NCI-H1048 (cell line): ENCODE results near the gene RAB15.
A peak's percentile ranks its signal among the peaks of the same experiment; 100 is the strongest.
"Not testable (repeated sequence)": the region's sequence is repeated elsewhere in the genome, so short reads cannot be mapped to it uniquely, and the experiment has no call there.

ENCODE experiments used
- DNase-seq: peaks from one replicate; lab custom pipeline; 2025; lab: John Stamatoyannopoulos, UW

The RAB15 gene

DNA sequence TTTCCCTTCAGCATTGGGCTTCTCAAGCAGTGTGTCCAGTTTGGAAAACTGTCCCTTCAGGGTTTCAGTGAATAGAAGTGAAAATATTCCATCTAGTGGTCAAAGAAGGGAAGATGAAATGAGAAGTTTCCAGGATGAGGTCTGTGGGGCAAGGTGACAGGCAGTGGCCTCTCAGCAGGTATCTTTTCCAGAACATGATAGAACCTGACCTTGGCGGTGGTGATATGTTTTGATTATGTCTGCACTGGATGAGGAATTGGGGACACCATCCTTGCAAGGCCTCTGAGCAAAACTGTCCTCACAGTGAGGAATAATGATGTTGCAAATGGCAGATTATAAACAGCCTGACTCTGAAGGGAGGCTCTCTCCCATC, 34.3 kb downstream of the RAB15 start:
- no peak for DNase-seq

DNA sequence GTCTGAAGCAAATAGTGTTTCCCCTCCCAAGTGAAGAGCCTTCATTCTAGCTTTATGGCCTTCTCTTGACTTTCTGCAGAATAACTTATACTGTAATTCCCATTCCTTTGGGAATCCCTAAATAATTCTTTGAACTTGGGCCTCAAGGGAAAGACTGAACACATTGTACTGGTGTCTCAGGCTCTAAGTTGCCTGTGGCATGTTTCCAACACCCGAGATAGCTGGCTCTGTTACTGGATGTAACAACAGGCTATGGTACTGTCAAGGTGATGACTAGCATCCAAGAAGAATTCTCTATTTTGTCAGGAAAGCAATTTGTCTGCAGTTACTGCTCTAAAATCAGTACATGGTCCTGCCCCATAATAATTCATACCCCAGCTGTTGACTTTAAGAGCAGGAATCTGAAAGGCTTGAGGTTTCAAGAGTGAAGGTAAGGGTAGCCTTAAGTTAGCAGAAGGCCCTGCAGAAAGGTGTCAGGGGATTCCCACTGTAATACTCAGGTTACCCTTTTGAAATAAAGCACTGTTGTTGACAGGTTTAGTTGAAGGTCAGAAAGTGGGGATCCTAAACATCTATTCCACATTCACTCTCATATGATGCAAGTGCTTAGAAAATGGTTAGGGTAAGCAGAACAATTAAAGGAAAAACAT, 34.8 kb downstream of the RAB15 start:
- DNase-seq: no peak

DNA sequence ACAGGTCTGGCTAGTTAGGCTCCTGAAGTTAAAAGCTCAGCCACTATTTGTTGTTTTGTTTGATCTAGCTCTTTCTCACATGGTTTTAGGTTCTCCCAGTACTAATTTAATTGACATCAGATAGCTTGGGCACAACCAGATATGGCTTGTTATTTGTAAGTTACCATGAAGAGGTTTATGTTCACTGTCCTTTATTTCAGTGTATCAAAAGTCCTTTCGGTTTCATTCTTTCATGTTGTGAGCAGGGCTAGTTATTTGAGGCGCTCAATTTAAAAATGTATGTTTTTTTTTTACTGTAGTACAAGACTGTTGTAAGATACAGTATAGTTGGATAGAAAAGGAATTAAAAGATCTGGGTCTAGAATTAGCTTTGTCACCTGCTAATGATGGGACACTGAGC, 36.6 kb downstream of the RAB15 start:
- DNase-seq: no peak

GRCh38 chr14:64934338-64934929, 37.7 kb downstream of the RAB15 start:
- DNase-seq: no peak

DNA sequence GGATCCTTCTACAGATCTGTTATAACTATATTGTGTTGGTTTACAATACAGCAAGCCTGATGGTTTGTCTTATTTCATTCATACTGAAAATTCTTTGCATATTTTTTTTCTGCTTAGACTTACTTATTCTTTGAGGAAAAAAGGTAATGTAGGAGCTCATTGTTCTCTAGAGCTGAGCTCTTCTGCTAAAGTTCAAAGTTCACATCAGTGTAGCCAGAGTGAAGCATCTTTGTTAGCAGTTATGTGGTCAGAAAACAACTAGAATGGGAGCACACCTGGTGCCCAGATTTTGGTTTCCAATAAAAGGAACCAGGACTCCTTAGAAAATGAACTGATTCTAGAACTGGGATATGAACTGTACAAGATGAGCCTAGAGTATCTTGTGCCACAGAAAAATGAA, 39.9 kb downstream of the RAB15 start:
- DNase-seq: no peak

DNA sequence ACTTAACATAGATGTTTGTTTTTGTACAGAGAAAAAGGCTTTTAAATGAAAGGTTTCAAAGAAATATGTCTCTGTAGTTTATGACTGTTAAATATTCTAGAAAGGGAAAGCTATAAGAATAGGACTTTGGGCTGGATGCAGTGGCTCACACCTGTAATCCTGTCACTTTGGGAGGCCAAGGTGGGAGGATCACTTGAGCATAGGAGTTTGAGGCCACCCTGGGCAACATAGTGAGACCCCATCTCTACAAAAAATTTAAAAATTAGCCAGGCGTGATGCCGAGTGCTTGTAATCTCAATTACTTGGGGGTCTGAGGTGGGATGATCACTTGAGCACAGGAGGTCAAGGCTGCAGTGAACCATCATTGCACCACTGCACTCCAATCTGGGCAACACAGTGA, 41.0 kb downstream of the RAB15 start:
- no peak for DNase-seq

GRCh38 chr14:64930085-64930843, 41.9 kb downstream of the RAB15 start:
- DNase-seq: no peak

DNA sequence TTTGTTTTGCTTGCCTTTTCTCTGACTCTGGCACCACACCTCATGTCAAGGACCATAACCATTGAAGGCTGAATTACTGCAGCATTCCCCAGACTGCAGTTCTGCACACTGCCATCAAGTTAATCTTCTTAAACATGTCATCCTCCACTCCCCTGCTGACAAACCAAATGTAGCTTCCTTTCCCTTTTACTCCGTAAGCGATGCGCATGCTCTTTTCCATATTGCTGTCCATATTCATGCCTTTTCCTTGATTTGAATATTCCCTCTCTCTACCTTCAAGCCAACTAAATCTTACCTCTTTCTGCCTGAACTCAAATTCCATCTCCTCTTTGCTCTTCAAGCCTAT, 43.1 kb downstream of the RAB15 start:
- no peak for DNase-seq

- no peak for DNase-seq
Measured at GRCh38 chr14:64928239-64929013, 43.7 kb downstream of the RAB15 start.

- DNase-seq: no peak
Measured at GRCh38 chr14:64927031-64927430, 45.1 kb downstream of the RAB15 start.

DNA sequence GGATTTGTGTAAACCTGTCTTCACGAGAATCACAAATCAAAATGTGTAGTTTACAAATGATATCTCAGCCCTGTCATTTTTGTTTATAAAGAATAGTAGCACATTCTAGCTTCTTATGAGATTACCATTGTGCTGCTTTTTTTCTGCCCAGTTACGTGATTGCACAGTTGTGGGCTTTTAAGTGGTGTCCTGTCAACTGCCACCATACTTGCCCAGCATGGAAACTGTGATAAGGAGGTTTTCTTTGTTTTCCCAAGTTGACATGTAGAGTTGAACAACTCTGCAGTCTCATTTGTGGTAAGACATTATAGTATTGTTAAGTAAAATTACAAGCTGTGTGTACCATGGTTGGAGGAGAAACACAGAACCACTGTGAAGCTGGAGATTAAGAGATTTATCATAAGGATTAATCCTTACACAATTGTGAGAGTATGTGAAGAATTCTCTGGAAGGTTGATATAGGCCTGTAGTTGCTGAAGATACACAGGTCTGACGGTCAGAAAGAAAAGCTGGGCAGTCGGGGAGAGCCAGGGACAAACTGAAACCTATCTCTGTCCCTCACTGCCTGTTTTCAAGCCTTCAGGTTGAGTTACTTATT, 45.6 kb downstream of the RAB15 start:
- no peak for DNase-seq

DNA sequence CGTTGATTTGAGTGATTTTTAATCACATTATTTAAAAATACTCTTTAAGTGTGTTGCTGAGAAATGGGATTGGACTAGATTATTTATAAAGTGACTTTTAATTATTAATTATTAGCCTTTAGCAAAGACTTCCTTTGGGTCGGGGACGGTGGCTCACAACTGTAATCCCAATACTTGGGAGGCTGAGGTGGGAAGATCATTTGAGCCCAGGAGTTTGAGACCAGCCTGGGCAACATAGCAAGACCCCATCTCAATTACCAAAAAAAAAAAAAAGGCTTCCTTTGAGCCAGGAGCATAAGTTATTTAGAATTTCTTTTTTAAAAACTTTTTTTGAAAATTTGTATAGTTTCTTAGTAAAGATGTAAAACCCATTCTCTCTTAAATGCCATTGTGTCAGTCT, 49.1 kb downstream of the RAB15 start:
- DNase-seq: no peak

DNA sequence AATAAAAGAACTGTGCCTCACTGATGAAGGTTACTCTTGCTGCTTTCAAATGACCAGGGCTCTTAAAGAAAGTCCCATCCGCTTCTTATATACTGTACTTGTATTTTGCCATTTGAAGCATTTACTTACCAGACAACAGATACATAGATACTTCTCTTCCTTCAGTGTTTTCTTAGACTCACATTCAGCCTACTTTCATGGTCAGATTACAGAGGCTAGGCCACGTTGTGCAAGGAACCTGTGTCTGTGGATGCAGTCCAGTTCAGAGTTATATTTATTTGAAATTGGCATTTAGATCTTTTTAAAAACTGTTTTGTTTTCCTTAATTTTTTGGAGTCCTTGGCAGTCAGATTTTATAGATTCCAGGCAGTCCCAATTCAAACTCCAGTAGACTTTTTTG, 51.7 kb downstream of the RAB15 start:
- no peak for DNase-seq

DNA sequence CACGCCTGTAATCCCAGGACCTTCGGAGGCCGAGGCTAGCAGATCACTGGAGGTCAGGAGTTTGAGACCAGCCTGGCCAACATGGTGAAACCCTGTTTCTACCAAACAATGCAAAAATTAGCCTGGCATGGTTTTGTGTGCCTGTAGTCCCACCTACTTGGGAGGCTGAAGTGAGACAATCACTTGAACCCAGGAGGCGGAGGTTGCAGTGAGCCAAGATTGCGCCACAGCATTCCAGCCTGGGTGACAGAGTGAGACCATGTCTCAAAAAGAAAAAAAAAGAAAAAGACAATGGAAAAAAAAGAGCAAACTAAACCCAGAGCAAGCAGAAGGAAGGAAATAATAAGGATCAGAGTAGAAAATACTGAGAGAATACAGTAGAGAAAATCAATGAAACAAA, 52.5 kb downstream of the RAB15 start:
- no peak for DNase-seq

GRCh38 chr14:64919215-64919614, 52.9 kb downstream of the RAB15 start:
- DNase-seq: no peak

DNA sequence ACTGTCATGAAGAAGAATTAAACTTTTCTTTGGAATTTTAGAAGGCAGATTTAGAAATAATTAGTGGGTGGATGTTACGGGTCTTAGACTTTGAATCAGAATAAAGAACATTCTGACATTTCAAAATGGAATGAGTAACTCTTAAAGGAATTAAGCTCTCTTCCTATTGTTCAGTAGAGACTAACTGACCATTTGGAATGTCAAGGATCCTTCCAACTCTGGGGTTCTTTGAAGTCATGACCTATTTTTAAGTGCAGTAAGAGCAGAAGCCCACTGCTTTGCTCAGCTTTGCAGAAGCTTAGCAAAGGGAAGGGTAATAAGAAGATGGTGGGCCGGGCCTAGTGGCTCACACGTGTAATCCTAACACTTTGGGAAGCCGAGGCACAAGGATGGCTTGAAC, 53.9 kb downstream of the RAB15 start:
- no peak for DNase-seq

GRCh38 chr14:64915797-64916196, 56.3 kb downstream of the RAB15 start:
- DNase-seq: no peak

DNA sequence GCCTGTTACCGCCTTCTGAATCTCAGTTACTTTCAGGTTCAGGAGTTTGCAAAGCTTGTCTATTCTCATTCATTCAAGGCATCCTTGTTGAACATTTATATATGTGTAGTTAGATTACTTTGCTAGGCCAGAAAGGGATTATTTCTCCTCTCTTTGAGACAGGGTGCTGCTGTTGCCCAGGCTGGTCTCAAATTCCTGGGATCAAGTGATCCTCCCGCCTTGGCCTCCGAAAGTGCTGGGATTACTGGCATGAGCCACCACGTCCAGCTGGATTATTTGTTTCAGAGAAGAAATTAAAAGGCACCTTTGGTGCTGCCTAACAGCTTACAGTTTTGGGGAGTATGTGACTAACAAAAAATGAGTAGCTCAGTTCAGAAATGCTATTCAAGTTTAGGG, 57.1 kb downstream of the RAB15 start:
- DNase-seq: no peak

DNA sequence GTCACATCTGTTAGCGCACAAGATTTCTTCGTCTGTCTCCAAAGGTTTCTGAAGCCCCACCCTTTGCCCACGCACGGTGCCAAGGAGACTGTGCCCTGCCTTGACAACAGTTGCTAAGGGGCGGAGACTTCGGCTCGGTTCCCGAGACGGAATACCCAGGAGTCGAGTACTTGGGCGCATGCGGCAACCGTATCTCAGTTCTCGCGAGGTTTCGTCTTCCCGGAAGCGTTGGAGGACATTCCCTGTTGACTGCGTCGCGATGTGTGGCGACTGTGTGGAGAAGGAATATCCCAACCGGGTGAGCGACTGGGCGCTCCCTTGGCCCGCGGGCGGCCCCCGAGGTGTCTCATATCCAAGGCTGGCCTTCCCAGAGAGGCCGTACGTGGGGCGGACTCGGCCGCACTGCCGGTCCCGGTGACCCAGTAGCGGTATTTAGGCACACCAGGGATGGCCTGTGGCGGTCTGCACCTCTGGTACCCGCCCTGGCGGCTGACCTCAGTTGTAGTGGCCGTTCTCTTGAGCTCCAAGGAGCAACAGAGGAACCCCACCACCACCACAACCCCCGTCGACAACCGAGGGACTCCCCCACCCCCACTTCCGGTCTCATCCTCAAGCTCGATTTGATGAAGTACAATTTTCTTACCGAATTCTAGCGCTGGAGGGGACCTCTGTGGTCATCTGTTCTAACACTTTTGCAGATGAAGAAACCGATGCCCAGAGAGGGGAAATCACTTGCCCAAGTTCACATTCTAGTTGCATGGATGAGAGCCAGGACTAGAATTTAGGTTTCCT, 57.7 kb downstream of the RAB15 start, which contains the start of gene CHURC1:
TSS of gene CHURC1 (plus strand) at position 219 of the 792 bp plus-strand sequence. CDS start at position 260, 41 bp downstream.
- peak; percentile 97 for DNase-seq

- DNase-seq: not testable (repeated sequence)
Measured at GRCh38 chr14:64913477-64913876, 58.7 kb downstream of the RAB15 start.

DNA sequence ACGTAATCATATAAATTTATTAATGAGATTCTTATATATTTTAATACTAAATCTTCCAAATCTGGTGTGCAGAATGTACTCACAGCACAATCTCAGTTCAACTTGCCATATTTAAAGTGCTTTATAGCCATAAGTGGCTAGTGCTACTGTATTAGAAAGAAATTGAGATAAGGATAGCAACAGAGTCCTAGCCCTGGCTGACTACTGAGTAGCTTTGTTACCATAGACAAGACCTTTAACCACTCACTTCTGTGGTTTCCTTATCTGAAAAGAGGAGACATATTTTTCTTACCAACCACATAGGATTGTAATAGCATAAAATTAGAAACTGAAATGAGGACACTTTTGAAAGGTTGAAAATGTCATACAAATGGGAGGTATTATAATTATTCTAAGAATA, 59.9 kb downstream of the RAB15 start:
- no peak for DNase-seq
